DLD1 (cell line): ENCODE measurements around the gene HAAO.
"Not testable (repeated sequence)": the region's sequence is repeated elsewhere in the genome, so short reads cannot be mapped to it uniquely, and the experiment has no call there.

Experiments used
- in situ Hi-C: cut with HindIII; loops from 2 replicates; pipeline ENCODE4 v1.10.0; 2017; ENCODE audit warnings: low sequenced_read_pairs

HAAO gene

DNA sequence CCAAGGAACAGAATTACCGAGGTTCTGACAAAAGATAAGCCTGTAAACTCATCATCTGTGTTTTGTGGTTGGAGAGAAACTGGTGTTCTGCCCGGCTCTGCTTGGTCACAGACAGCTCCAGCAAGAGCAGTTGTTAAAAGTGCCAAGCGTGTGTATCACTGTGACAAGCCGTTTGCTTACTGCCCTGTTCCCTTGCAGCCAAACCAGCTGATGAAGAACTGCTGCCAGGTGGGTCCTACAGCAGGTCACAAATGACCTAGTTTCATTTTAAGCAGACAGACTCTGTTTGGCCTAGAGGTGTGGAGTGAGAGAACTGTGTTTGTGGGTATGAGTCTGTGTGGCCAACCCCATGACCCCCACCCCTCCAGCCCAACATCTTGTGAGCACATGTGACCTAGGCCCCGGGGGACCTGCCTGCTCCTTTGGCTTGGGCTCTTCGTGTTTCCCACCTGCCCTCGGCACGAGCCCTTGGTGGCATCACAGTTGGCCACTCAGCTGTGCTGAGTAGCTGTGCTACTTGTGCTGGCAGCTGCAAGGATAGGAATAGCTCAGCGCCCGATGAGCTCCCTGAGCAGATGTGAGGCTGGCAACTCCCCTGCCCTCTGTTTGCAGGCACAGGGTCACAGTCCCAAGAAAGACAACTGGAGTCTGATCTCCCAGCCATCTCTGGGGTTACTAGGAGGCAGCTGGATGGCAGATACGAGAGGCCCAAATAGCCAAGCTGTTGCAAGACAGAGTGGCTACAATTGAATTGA is 38.2 kb downstream of the HAAO start:
- in situ Hi-C loops, result no loop called here

DNA sequence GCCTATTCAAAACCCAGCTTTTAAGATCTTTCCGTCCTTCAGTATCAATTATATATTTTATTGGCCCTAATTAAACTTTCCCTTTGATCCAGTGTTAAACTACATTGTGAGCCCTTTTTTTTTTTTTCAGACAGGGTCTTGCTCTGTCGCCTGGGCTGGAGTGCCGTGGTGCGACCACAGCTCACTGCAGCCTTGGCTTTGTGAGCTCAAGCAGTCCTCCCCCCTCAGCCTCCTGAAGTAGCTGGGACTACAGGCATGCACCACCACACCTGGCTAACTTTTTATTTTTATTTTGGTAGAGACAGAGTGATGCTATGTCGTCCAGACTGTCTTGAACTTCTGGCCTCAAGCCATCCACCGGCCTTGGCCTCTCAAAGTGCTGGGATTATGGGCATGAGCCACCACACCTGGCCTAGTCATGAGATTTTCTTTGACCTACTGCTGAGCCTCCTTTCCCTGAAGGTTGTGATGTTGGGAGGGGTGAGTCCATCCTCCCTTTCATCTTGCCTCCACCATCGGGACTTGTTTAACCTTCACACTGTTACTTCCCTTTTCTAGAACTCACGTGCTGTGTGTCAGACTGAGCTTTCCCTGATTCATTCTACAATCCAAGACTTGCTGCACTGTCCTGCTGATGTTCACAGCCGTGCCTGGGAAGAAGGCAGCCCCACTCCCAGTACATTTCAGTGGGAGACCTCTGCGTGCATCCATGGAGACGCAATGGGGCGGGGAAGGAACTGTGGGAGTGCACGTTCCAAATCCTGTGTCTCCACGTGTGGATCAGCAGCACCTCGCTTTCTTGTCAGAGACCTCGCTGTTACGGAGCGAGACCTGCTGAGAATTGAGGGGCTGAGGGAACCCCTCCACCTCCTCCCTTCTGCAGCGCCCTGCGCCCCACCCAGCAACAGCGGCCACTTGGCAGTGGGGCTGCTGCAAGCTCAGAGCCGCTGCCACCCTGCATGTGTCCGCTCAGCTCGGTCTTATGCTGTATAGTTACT is 39.3 kb downstream of the HAAO start:
- in situ Hi-C loops, result no loop called here

DNA sequence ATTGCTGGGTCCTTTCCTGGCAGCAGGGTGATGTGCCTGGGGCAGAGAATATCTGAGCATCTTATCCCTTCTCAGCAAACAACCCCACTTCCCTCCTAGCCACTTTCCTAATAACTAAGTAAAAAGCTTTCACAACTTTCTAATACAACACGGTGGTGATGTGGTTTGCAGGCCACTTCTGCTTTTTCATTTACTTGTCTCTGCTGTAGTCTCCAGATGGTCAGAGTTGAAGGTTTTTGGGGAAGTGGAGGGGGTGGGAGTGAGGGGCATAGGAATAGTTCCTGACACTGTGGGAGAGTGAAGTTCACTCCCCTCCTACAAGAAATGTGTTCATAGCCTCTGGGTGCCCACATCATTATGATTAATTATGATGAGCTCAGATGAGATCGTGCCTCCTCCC is 40.1 kb downstream of the HAAO start:
- in situ Hi-C loops, result no loop called here

DNA sequence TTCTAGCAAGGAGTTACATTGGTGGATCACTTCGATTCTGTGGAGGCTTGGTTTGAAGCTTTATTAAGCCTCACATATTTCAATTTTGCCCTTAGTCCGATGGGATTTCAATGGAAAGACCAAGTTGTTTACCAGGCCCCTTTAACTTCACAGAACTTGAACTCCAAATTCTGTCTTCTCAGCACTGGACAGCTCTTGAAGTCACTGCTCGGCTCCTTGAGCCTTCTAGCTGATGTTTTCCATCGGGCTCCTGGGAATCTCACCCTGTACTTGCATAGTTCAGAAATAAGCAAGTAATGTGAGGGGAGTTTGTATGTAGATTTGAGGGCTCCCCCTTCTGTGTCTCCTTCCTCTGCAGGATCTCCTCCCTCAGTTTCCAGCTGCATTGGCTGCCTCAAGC is 43.5 kb downstream of the HAAO start:
- in situ Hi-C loops, result no loop called here

DNA sequence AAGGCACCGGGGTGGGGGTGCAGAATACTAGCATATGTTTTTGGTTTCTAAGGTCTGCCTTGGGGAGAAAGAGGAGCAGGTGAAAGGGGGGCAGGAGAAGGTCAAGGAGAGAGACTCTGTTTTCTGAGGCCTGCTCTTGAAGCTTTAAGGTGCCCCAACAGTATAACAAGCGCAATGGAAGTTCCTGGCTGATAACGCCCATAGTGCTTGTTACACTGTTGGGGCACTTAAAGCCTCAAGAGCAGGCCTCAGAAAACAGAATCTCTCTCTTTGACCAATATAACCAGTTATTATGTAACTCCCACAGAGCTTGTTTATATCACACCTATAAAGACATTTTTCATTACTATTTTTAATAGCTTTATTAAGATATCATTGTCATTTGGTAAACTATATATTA is 45.0 kb downstream of the HAAO start:
- in situ Hi-C loops, result no loop called here

DNA sequence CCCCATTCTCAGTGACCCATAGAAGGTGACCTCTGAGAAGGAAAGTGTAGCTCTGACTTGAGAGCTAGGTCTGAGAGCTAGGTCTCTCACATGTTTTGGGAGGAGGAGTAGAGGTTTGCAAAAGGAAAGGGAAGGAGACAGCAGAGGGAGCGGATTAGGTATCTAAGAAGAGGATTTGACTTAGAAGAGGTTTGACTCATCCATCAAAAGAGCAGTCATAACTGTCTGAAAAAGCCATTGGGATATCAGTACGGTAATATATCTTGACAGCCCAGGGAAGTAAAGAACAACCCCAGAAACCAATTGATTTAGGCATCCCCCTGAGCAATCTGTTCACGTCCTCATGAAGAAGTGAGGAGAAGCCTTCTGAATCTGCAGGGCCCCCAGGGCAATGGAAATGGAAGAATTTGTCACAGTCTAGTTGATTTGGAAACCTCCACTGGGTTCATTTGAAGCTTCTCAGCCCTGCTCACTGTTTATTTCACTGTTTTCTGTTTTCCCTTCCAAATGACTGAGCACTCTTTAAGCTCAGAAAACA is 47.8 kb downstream of the HAAO start:
- in situ Hi-C loops, result no loop called here

DNA sequence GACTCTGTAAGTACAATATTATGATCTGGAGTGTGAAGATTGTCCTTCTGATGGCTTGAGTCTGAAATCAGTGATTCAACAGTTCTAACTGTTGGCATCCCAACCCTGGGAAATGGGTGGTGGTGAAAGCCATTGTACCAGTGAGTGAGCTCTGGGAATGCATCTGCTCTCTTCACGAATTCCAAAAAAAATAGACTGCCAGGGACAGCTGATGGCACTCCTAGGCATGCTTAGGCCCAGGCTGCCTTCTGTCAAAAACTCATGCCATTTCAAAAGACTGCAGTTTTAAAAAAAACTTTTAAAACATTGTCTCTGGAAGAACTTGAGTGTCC is 48.8 kb downstream of the HAAO start:
- in situ Hi-C loops, result no loop called here

DNA sequence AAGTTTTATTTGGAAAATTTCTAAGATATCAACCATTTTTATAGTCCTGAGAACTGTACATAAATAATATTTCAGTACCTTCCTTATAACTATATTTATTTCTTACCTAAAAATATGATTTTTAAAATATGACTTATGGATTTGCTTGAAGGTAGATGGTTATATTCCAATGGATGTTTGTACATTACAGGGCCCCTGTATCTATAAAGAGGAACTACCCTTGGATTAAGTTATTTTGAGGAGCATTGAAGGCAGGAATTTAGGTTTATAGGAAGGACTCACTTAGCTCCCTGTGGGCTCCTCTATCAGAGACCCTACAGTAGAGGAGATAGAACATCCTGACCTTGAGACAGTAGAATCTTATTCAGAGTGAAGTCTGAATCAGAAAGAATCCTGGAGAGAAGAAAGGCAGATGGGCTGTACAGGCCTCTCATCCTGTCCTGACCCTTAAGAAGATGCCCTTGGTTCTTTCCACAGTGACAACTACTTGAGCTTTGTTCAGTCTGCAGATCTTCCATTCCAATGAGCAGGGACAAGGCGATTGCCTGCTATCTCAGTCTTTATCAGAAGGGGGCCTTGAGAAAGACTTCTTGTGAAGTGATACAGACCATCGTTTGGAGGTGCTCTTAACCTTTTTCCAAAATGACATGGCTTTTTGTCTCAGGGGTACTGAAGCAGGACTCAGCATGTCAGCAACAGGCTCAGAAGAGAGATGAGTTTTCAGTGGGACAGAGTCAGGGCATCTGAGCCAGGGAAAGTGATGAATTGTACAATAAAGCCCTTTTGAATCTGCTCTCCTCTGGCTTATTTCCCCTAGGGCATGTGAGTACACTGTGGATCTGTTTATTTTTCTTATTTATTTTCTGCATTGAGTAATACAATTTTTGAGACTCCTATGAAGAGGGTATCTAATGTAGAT is 49.4 kb downstream of the HAAO start:
- in situ Hi-C loops, result no loop called here

DNA sequence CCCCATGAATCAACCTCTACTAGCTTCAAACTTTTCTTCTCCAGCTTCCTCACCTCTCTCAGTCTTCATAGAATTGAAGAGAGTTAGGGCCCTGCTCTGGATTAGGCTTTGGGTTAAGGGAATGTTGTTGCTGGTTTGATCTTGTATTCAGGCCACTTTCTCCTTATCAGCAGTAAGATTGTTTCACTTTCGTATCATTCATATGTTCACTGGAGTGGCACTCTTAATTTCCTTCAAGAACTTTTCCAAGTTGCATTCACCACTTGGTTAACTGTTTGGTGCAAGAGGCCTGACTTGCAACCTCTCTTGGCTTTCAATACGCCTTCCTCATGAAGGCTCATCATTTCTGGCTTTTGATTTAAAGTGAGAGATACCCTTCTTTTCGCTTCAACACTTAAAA is 51.2 kb downstream of the HAAO start:
- in situ Hi-C loops, result no loop called here

DNA sequence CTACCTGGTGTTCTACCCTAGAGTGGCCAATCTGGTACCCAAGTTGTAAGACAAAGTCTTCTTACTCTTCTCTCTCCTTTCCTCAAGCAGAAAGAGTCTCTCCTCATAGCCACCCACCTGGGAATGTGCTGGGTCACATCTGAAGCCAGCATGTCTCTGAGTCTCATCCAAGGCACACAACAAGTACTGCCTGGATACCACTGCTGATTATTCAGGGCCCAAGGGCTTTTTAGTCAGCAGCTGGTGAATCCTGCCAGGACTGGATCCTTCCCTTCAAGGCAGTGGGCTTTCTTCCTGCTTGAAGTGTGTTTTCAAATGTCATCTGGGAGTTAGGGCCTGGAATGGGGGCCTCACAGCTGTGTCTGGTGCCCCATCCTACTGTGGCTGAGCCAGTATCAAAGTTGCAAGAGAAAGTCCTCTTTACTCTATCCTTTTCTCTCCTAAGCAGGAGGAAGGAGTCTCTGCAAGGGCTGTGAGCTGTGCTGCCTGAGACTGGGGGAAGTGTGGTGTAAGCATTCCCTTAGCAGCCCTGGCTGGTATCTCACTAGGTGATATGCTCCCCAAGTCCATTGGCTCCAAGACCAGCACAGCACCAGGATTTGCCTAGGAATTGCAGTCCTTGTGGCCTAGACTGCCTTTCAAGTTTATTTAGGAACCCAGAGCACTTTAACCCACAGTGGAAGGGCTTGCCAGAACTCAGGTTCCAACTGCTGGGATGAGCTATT is 55.6 kb downstream of the HAAO start:
- in situ Hi-C loops, result no loop called here

DNA sequence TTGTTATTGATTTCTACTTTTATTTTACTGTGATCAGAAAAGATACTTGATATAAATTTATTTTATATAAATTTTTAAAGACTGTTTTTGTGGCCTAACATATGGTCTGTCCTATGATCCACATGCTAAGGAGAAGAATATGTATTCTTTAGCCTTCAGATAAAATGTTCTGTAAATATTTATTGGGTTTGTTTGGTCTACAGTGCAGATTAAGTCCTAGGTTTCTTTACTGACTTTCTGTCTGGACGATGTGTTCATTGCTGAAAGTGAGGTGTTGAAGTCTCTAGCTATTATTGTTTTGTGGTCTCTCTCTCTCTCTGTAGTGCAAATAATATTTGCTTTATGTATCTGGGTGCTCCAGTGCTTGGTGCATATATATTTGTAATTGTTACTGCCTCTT is 58.5 kb downstream of the HAAO start:
- in situ Hi-C loops, result no loop called here

DNA sequence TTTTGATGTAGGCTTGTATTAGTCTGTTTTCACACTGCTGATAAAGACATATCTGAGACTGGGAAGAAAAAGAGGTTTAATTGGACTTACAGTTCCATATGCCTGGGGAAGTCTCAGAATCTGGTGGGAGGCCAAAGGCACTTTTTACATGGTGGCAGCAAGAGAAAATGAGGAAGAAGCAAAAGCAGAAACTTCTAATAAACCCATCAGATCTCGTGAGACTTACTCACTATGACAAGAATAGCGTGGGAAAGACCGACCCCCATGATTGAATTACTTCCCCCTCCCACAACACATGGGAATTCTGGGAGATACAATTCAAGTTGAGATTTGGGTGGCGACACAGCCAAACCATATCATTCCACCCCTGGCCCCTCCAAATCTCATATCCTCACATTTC is 61.1 kb downstream of the HAAO start:
- in situ Hi-C loops, result not testable (repeated sequence)

DNA sequence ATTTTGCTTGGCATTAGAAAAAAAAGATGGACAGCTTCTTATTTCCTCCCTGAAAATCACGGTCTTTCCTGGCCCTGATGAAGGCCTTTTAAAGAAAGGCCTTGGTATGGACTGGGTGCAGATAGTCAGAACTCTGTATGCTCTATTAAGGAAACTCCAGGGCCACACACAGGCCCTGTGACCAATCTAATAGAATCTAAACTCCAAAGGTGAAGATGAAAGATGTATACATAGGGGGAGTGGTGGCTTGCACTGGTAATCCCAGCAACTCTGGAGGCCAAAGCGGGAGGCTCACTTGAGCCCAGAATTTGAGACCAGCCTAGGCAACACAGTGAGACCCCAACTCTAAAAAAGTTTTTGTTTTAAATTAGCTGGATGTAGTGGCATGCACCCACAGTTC is 65.7 kb downstream of the HAAO start:
- in situ Hi-C loops, result no loop called here

DNA sequence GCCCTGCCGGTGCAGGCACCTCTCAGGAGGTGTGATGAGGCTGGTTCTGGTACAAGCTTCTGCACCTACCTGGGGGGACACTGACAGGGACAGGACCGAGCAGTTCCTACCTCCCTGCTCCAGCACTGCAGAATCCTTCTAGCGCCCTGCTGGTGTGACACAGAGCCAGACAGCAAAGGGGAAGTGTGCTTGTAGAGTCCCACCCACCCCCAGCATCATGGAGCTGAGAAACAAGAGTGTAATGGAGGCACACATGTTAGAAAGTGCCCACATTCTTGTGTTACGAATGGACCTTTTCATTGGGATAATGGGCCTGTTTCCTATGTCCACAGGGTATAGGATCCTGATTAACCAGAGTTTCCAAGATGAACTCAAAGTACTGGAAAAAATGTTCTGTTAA is 66.7 kb downstream of the HAAO start:
- in situ Hi-C loops, result no loop called here

DNA sequence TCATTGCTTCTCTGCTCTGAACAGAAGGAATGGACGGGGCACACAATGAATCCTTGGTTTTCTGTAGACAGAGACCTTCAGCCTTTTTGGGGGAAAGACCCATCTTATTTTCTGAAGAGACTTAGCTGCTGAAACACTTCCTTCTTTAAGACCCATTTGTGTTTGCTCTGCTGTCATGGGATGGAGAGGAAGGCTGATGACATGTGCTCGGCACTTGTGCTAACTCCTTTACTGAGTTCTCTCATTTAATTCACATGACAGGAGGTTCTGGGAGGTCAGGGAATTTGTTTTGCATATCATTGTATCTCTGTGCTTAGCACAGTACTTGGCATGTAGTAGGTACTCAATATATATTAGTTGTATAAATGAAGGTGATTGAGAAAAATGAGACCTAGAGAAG is 67.5 kb downstream of the HAAO start:
- in situ Hi-C loops, result no loop called here

DNA sequence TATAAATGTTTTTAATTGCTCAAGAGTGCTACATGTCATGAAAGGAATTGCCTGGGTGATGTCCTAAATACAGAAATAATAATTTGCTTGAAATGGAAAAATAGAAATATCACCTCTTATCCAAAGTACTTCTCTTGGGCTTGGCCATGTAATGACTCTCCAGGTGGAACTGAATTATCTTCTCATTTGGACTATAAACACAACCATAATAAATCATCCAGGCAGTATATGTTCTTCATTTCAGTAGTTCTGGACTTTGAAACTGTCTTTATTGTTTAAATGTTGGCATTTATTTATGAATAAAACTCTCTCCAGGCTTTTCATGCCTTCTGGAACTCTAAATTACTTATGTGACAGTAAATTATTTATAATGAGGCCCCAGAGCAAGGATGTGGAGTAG is 68.9 kb downstream of the HAAO start:
- in situ Hi-C loops, result no loop called here

DNA sequence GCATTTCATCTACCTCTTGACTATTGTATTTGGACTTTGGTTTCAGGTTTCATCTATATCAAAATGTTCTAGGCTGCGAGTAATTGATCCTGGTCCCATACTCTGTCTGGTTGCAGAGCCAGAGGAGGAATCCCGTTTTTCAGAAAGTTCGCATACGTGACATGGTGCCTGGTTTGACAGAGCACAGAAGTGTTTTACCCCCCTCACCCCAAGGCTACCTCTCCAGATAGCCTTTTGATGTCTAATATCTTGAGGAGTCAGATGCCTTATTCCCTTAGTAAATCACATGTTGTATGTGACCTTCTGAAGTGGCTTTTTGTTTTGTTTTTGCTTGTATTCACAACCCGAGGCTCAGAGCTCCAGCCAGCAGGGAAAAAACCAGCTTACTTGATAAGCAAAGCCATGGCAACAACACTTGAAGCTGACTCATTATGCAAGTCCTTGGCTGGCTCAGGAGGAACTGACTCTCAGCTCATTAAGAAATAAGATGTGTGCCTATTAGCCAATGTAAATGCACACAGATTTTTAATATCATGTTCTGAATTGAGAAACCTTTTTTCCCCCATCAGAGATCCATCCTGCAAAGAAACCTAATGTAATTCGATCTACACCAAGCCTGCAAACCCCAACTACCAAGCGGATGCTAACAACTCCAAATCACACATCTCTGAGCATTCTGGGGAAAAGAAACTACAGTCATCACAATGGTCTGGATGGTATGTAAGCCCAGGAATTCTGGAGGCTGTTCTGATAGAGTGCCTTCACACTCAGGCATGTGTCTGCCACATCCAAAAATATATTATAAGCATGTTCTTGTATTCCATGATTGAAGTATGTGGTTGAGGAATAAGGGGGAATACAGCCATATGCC is 69.8 kb downstream of the HAAO start:
- in situ Hi-C loops, result no loop called here

DNA sequence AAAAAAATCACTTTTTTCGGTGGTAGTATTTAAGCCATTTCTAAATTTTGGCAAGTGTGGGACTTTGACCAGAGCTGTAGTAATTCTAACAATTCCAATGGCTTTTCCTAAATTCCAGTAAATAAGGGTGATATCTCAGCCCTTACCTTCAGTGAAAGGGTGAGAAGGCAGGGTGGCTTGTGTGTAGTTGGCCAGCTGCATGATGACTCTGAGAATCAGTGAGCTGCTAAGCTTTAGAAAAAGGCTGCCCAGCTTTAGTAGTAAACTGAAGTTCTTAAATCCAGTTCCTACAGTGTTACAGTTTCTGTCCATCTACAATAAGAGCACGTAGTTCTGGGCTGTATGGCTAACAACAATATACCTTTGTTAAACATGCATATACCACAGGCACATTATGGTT is 70.5 kb downstream of the HAAO start:
- in situ Hi-C loops, result no loop called here
